Retinal pigment epithelial cell (primary cell): ENCODE data around the gene MED19.
A peak's percentile ranks its signal among the peaks of the same experiment; 100 is the strongest.

ENCODE experiments used
- DNase-seq: peaks from one replicate; pipeline ENCODE4 v3.0.0-alpha.2; 2010; ENCODE audit warnings: low read depth
- H3K4me3 ChIP-seq: 2 replicates; pipeline ENCODE4 v1.5.1; 2011; ENCODE audit warnings: mild to moderate bottlenecking, low read length, control low read depth, moderate library complexity
- TF ChIP-seq, protein P1 (sequence below): conservative IDR thresholded peaks from 2 replicates; pipeline ENCODE4 v1.5.1; 2011; ENCODE audit warnings: low read depth, low read length, control low read depth, inconsistent platforms

Gene MED19

DNA sequence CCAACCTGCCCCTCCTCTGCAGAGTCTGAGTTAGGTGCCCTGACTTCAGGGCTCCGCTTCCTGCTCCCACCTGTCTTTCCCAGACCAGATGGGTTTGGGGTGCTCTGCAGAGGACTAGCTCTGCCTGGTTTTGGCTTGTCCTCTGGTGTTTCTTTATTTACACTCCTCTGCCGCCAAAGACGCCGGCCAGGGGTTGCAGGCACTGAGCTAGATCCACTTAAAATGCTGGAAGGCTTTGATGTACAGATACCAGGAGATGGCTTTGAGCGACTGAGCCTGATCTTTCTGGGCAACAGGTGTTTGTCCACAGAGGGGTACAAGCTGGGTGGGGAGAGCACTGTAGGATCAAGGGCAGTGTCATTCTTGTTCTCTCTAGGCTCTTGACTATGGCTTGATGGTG is 33.2 kb upstream of the MED19 start:
- H3K4me3 ChIP-seq, result no peak overlapping the region
- DNase-seq, result no peak
- TF ChIP-seq, protein P1, sequence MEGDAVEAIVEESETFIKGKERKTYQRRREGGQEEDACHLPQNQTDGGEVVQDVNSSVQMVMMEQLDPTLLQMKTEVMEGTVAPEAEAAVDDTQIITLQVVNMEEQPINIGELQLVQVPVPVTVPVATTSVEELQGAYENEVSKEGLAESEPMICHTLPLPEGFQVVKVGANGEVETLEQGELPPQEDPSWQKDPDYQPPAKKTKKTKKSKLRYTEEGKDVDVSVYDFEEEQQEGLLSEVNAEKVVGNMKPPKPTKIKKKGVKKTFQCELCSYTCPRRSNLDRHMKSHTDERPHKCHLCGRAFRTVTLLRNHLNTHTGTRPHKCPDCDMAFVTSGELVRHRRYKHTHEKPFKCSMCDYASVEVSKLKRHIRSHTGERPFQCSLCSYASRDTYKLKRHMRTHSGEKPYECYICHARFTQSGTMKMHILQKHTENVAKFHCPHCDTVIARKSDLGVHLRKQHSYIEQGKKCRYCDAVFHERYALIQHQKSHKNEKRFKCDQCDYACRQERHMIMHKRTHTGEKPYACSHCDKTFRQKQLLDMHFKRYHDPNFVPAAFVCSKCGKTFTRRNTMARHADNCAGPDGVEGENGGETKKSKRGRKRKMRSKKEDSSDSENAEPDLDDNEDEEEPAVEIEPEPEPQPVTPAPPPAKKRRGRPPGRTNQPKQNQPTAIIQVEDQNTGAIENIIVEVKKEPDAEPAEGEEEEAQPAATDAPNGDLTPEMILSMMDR, result no peak

DNA sequence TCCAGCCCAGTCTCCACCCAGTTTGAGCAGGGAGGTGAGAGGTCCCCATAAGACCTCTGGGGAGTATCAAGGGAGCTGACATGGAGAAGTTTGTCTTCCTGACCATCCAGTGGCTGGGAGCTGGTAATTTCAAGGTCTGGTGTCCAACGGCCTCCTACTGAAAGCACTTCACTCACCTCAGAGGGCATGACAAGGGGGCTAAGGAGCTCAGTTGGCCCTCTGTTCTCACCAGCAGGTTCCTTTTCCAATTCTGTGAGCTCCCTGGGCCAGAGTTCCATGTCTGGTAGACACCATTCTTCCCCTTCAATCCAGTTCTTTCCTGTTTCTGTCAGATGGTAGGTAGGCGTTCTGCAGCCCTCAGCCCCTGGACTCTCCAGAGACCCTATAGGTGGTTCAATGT is 32.3 kb upstream of the MED19 start:
- DNase-seq, result no peak
- TF ChIP-seq, protein P1, result no peak
- H3K4me3 ChIP-seq, result no peak overlapping the region

DNA sequence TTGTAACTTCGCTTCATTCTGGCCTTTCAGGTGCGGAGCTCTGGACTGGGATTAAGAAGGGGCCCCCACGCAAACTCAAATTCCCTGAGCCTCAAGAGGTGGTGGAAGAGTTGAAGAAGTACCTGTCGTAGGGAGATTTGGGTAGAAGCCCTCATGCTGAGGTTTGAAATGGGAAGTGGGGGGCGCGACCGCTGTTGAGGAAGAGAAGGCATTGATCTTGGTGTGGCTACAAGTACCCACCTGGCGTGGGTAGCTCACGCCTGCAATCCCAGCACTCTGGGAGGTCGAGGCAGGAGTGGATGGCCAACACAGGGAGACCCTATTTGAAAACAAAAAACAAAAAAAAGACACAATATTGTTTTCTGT is 30.1 kb upstream of the MED19 start:
- DNase-seq, result no peak
- peak overlapping the region; percentile 68 for H3K4me3 ChIP-seq
- TF ChIP-seq, protein P1, result no peak

GRCh38 chr11:57741132-57742086 is 29.4 kb upstream of the MED19 start, which contains the start of gene SELENOH:
Gene SELENOH (plus strand): TSS chr11:57741491. CDS start chr11:57741596, 105 bp downstream.
- H3K4me3 ChIP-seq, result peak within 1 kb of the TSS; percentile 68
- TF ChIP-seq, protein P1, result no peak
- peak; percentile 92 for DNase-seq

DNA sequence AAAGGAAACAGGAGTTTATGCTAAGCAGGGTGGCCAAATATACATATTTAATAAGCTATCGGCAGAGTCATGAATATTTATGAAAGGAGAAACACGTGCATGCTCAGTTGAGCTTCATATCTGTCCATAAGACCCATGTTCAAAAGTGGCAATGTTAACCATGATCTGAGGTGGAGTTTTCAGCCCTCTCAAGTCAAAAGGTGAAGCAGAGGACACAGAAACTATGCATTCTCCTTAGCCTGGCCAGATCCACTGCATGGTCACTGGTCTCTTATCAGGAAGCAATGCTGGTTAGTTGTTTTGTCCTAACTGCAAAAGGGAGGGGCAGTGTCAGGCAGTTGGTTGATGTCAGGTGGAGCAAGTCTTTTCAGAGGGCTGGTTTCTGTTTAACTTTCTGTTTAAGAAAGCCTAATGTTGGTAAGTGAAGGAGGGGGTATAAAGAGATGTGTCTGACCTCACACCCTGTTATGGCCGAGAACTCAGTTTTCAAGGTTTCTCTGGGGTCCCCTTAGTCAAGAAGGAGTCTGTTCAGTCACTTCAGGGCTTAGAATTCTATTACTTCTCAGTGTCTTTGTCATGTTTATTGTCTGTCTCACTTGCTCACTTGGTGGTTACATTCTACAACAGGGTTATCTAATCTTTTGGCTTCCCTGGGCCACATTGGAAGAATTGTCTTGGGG is 23.7 kb upstream of the MED19 start:
- TF ChIP-seq, protein P1, result no peak
- H3K4me3 ChIP-seq, result no peak overlapping the region
- no peak for DNase-seq

DNA sequence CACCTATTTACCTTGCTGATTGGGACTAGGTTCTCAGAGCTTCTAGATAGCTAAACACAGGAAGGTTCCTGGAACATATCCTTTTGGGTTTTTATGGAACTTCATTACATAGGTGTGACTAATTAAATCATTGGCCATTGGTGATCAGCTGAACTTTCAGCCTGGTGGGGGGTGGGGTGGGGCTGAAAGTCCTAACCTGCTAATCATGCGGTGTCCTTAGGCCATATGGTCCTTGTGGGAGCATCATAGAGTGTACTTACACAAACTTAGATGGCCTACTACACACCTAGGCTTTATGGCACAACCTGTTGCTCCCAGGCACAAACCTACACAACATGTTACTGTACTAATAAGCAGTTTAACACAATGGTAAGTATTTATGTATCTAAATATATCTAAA is 20.6 kb upstream of the MED19 start:
- DNase-seq, result no peak
- no peak overlapping the region for H3K4me3 ChIP-seq
- TF ChIP-seq, protein P1, result no peak
